Neuronal stem cell (in vitro differentiated cells): ENCODE data around the gene SETDB1.

ENCODE experiments used
- DNase-seq: peaks from one replicate; pipeline ENCODE4 v3.0.0-alpha.2; 2013; ENCODE audit warnings: low spot score
- H2AFZ ChIP-seq: one replicate; pipeline ENCODE4 v1.6.1; 2013; ENCODE audit warnings: mild to moderate bottlenecking, low read length, inconsistent platforms
- H2AK5ac ChIP-seq: 2 replicates; pipeline ENCODE4 v1.6.1; 2013; ENCODE audit warnings: low read depth, mild to moderate bottlenecking, inconsistent platforms, low read length, moderate library complexity, mixed read lengths
- H2BK120ac ChIP-seq: 2 replicates; pipeline ENCODE4 v1.6.1; 2013; ENCODE audit warnings: low read depth, mild to moderate bottlenecking, inconsistent platforms, low read length, moderate library complexity, mixed read lengths
- H2BK12ac ChIP-seq: one replicate; pipeline ENCODE4 v1.6.1; 2013; ENCODE audit warnings: low read length, inconsistent platforms
- H2BK15ac ChIP-seq: 2 replicates; pipeline ENCODE4 v1.6.1; 2013; ENCODE audit warnings: mild to moderate bottlenecking, low read length, inconsistent platforms, mixed read lengths
- H2BK5ac ChIP-seq: one replicate; pipeline ENCODE4 v1.6.1; 2013; ENCODE audit warnings: inconsistent platforms, mild to moderate bottlenecking, low read length, moderate library complexity
- H3K14ac ChIP-seq: one replicate; pipeline ENCODE4 v1.6.1; 2013; ENCODE audit warnings: low read length, inconsistent platforms
- H3K18ac ChIP-seq: 2 replicates; pipeline ENCODE4 v1.6.1; 2013; ENCODE audit warnings: low read length, inconsistent platforms
- H3K23ac ChIP-seq: 2 replicates; pipeline ENCODE4 v1.6.1; 2013; ENCODE audit warnings: low read depth, mild to moderate bottlenecking, mixed read lengths, low read length, inconsistent platforms; ENCODE audit not compliant: poor library complexity
- H3K27ac ChIP-seq: replicated peaks from 3 replicates; pipeline ENCODE4 v1.5.1; 2013; ENCODE audit warnings: low read length, inconsistent platforms
- H3K27me3 ChIP-seq, 3 experiments: 2 replicates each; pipeline ENCODE4 v1.6.1; 2013; ENCODE audit warnings: low read length in 3 of 3, mild to moderate bottlenecking in 2 of 3, inconsistent platforms in 1 of 3, low read depth in 1 of 3, mixed read lengths in 1 of 3, moderate library complexity in 1 of 3; ENCODE audit not compliant: control insufficient read depth in 3 of 3, insufficient read depth in 3 of 3
- H3K36me3 ChIP-seq, 2 donors: replicated peaks in 1 of 2; 2 replicates each; pipeline ENCODE4 v1.6.1; 2013; ENCODE audit warnings: low read length in 2 of 2; ENCODE audit not compliant: control insufficient read depth in 2 of 2, insufficient read depth in 2 of 2
- H3K4ac ChIP-seq: 2 replicates; pipeline ENCODE4 v1.6.1; 2013; ENCODE audit warnings: inconsistent platforms, mild to moderate bottlenecking, low read length, moderate library complexity
- H3K4me1 ChIP-seq, 2 donors: 1 replicate in 1 of 2; 2 replicates in 1 of 2; pipeline ENCODE4 v1.6.1; 2013; ENCODE audit warnings: low read length in 2 of 2, low read depth in 1 of 2; ENCODE audit not compliant: control insufficient read depth in 2 of 2, insufficient read depth in 1 of 2
- H3K4me2 ChIP-seq: one replicate; pipeline ENCODE4 v1.6.1; 2013; ENCODE audit warnings: mild to moderate bottlenecking, low read length, inconsistent platforms; ENCODE audit not compliant: insufficient read depth, poor library complexity, severe bottlenecking
- H3K4me3 ChIP-seq, 2 donors: 2 replicates each; pipeline ENCODE4 v1.5.1; 2013; ENCODE audit warnings: low read length in 2 of 2, mild to moderate bottlenecking in 2 of 2, inconsistent platforms in 1 of 2, moderate library complexity in 1 of 2
- H3K79me1 ChIP-seq: one replicate; pipeline ENCODE4 v1.6.1; 2013; ENCODE audit warnings: low read depth, mild to moderate bottlenecking, inconsistent platforms, low read length, moderate library complexity
- H3K9ac ChIP-seq: one replicate; pipeline ENCODE4 v1.6.1; 2013; ENCODE audit warnings: mild to moderate bottlenecking, low read depth, low read length, inconsistent platforms; ENCODE audit not compliant: poor library complexity
- H3K9me3 ChIP-seq, 2 donors: replicated peaks in 1 of 2; 2 replicates each; pipeline versions ENCODE3 to v1.6.1; 2013; ENCODE audit warnings: low read length in 2 of 2, mild to moderate bottlenecking in 2 of 2, inconsistent platforms in 1 of 2, low read depth in 1 of 2, mixed read lengths in 1 of 2, moderate library complexity in 1 of 2; ENCODE audit not compliant: control insufficient read depth in 2 of 2, insufficient read depth in 1 of 2
- H4K8ac ChIP-seq: one replicate; pipeline ENCODE4 v1.6.1; 2013; ENCODE audit warnings: low read depth, mild to moderate bottlenecking, inconsistent platforms, low read length, moderate library complexity
- H4K91ac ChIP-seq: one replicate; pipeline ENCODE4 v1.6.1; 2013; ENCODE audit warnings: low read length, low read depth, mild to moderate bottlenecking, inconsistent platforms; ENCODE audit not compliant: poor library complexity
- WGBS, 2 donors: extraction: QIAGEN DNeasy Blood & Tissue Kit; methylation state at CpG; one replicate each; pipeline ENCODE4 v1.1.7; 2013; ENCODE audit warnings: missing lambda C conversion rate in 2 of 2, mixed read lengths in 1 of 2; ENCODE audit not compliant: insufficient read length in 2 of 2, insufficient replicate concordance in 1 of 2; ENCODE audit errors: extremely low coverage in 2 of 2; 5-methylcytosine and 5-hydroxymethylcytosine counted together

SETDB1 gene

GRCh38 chr1:150960646-150961045, 34.5 kb downstream of the SETDB1 start:
- H3K23ac ChIP-seq: no peak overlapping the region
- H2BK5ac ChIP-seq: no peak overlapping the region
- no peak overlapping the region for H3K9ac ChIP-seq
- H2AK5ac ChIP-seq: no peak overlapping the region
- WGBS, 2 donors: no CpG with 5 or more reads among the region's 7 CpGs
- H3K4me1 ChIP-seq: no peaks in the 10 kb centered on the region
- no peak overlapping the region for H4K91ac ChIP-seq
- H3K9me3 ChIP-seq: no peaks in the 10 kb centered on the region
- H3K14ac ChIP-seq: no peak overlapping the region
- no peak overlapping the region for H2BK12ac ChIP-seq
- H3K36me3 ChIP-seq: peaks cover 42 to 99% of the 10 kb centered on the region in 2 donors
- no peak for DNase-seq
- no peak overlapping the region for H3K4ac ChIP-seq
- no peak overlapping the region for H3K4me2 ChIP-seq
- no peak overlapping the region for H2BK15ac ChIP-seq
- H3K27me3 ChIP-seq: no peaks in the 10 kb centered on the region
- no peak overlapping the region for H4K8ac ChIP-seq
- no peak overlapping the region for H2AFZ ChIP-seq
- H2BK120ac ChIP-seq: no peak overlapping the region
- H3K27ac ChIP-seq: no peak overlapping the region
- H3K79me1 ChIP-seq: no peaks in the 10 kb centered on the region
- H3K18ac ChIP-seq: no peak overlapping the region
- no peak overlapping the region for H3K4me3 ChIP-seq

- Histone ChIP-seq H2AK5ac (no peak overlapping the region), H3K23ac (no peak overlapping the region), H2BK120ac (no peak overlapping the region), H3K18ac (no peak overlapping the region), H3K14ac (no peak overlapping the region), H4K91ac (no peak overlapping the region), H3K36me3 (peaks cover 49 to 99% of the 10 kb centered on the region in 2 donors), H2AFZ (no peak overlapping the region), H3K27ac (no peak overlapping the region), H2BK15ac (no peak overlapping the region), H2BK12ac (no peak overlapping the region), H3K4me3 (no peak overlapping the region), H3K79me1 (no peaks in the 10 kb centered on the region), H3K4ac (no peak overlapping the region), H4K8ac (no peak overlapping the region), H3K9me3 (no peaks in the 10 kb centered on the region), H3K4me2 (no peak overlapping the region), H2BK5ac (no peak overlapping the region), H3K9ac (no peak overlapping the region), H3K4me1 (no peaks in the 10 kb centered on the region), H3K27me3 (no peaks in the 10 kb centered on the region)
- no peak for DNase-seq
- WGBS, 2 donors: no CpG with 5 or more reads among the region's 4 CpGs
Measured at GRCh38 chr1:150961756-150962155, 35.6 kb downstream of the SETDB1 start.

DNA sequence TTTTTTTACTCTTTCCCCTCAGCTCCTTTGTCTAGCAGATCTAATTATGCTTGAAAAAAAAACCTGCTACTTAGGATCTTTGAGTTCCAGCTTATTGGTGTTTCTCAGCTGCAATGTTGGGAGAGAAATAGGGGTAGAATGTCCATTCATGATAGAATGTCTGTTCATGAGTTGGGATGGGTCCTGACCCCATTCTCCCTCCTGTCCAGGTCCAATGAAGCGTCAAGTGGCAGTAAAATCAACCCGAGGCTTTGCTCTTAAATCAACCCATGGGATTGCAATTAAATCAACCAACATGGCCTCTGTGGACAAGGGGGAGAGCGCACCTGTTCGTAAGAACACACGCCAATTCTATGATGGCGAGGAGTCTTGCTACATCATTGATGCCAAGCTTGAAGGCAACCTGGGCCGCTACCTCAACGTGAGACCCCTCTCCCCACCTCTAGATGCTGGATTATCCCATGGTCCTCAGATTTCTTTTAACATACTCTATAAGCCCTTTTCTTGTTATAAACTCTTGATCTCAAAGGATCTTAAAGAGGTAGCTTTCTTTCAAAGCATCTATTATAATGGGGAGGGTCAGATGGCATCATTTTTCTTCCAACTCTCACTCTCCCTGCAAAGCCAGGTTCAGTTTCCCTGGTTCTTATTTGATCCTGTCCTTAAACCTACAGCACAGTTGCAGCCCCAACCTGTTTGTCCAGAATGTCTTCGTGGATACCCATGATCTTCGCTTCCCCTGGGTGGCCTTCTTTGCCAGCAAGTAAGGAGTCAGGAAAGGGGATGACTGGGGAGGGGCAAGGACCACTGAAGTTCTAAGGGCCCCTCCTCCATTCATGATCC, 37.4 kb downstream of the SETDB1 start:
- H3K18ac ChIP-seq: no peak overlapping the region
- no peaks in the 10 kb centered on the region for H3K79me1 ChIP-seq
- no CpG with 5 or more reads among the region's 10 CpGs for WGBS, 2 donors
- H2AK5ac ChIP-seq: no peak overlapping the region
- DNase-seq: no peak
- H3K4me3 ChIP-seq: no peak overlapping the region
- no peak overlapping the region for H3K27ac ChIP-seq
- H3K14ac ChIP-seq: no peak overlapping the region
- no peak overlapping the region for H2AFZ ChIP-seq
- H3K27me3 ChIP-seq: no peaks in the 10 kb centered on the region
- H3K4me1 ChIP-seq: no peaks in the 10 kb centered on the region
- H3K9me3 ChIP-seq: no peaks in the 10 kb centered on the region
- H2BK120ac ChIP-seq: no peak overlapping the region
- no peak overlapping the region for H4K91ac ChIP-seq
- H4K8ac ChIP-seq: no peak overlapping the region
- no peak overlapping the region for H3K9ac ChIP-seq
- no peak overlapping the region for H2BK15ac ChIP-seq
- no peak overlapping the region for H3K23ac ChIP-seq
- H3K36me3 ChIP-seq: peaks cover 64 to 100% of the 10 kb centered on the region in 2 donors
- no peak overlapping the region for H2BK5ac ChIP-seq
- no peak overlapping the region for H3K4ac ChIP-seq
- H2BK12ac ChIP-seq: no peak overlapping the region
- no peak overlapping the region for H3K4me2 ChIP-seq

DNA sequence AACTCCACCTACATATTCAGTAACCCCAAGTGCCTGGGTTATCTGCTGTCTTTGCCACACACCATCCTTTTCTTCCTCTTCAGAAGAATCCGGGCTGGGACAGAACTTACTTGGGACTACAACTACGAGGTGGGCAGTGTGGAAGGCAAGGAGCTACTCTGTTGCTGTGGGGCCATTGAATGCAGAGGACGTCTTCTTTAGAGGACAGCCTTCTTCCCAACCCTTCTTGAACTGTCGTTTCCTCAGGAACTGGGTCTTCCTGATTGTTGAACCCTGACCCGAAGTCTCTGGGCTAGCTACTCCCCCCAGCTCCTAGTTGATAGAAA, 38.0 kb downstream of the SETDB1 start:
- peaks cover 68 to 100% of the 10 kb centered on the region in 2 donors for H3K36me3 ChIP-seq
- H3K18ac ChIP-seq: no peak overlapping the region
- H2BK5ac ChIP-seq: no peak overlapping the region
- H3K4me2 ChIP-seq: no peak overlapping the region
- no peak overlapping the region for H4K91ac ChIP-seq
- H3K27me3 ChIP-seq: no peaks in the 10 kb centered on the region
- no peak overlapping the region for H2BK12ac ChIP-seq
- H3K14ac ChIP-seq: no peak overlapping the region
- no peak overlapping the region for H3K27ac ChIP-seq
- no peak overlapping the region for H3K4me3 ChIP-seq
- no peak overlapping the region for H3K9ac ChIP-seq
- H3K23ac ChIP-seq: no peak overlapping the region
- H2BK120ac ChIP-seq: no peak overlapping the region
- no CpG with 5 or more reads among the region's 5 CpGs for WGBS, 2 donors
- H4K8ac ChIP-seq: no peak overlapping the region
- H3K79me1 ChIP-seq: peaks cover 3% of the 10 kb centered on the region
- no peaks in the 10 kb centered on the region for H3K9me3 ChIP-seq
- H3K4ac ChIP-seq: no peak overlapping the region
- DNase-seq: no peak
- no peak overlapping the region for H2AK5ac ChIP-seq
- no peak overlapping the region for H2BK15ac ChIP-seq
- H2AFZ ChIP-seq: no peak overlapping the region
- no peaks in the 10 kb centered on the region for H3K4me1 ChIP-seq
